OCI-LY7 (cell line): ENCODE results near the gene ZBTB20. TPM values are rescaled to one million over a fixed set of nuclear protein-coding genes. Genes with fewer than 3 reads are reported as not detected.
A peak's percentile ranks its signal among the peaks of the same experiment; 100 is the strongest.

Source experiments
- BruUV-seq: library from RNA; stranded (reverse); fragments of 400-500 nt; replicated peaks from 2 replicates; lab custom pipeline; 2021; lab: Mats Ljungman, UMichigan
- CTCF ChIA-PET: fragments of 300-600 bp; sonication (Branson Sonifier 250); formaldehyde crosslinking; loops from one replicate; lab custom pipeline; 2022; ENCODE audit warnings: antibody characterized with exemption; ENCODE audit not compliant: unreplicated experiment; lab: Charles Lee
- POLR2A ChIA-PET: fragments of 300-600 bp; sonication (Branson Sonifier 250); formaldehyde crosslinking; loops from one replicate; lab custom pipeline; 2022; ENCODE audit warnings: antibody characterized with exemption; lab: Charles Lee
- DNase-seq: peaks from one replicate; pipeline ENCODE4 v3.0.0-alpha.2; 2015; ENCODE audit warnings: low spot score
- H2AFZ ChIP-seq: fragments of 200-600 bp; sonication (generic), shearing (Covaris generic); 2 replicates; pipeline ENCODE4 v1.6.1; 2014; ENCODE audit warnings: mild to moderate bottlenecking, antibody characterized with exemption, low read length, moderate library complexity
- H3K27ac ChIP-seq: fragments of 200-600 bp; sonication (generic); 2 replicates; pipeline ENCODE4 v1.5.1; 2014; ENCODE audit warnings: mixed run types, low read depth, mild to moderate bottlenecking, moderate library complexity, low read length, inconsistent platforms; ENCODE audit not compliant: poor library complexity, severe bottlenecking
- H3K36me3 ChIP-seq: fragments of 200-600 bp; sonication (generic); 2 replicates; pipeline ENCODE4 v1.6.1; 2014; ENCODE audit warnings: mild to moderate bottlenecking, antibody characterized with exemption, low read length, moderate library complexity, mixed read lengths; ENCODE audit not compliant: insufficient read depth
- H3K4me1 ChIP-seq: fragments of 200-600 bp; sonication (generic); 2 replicates; pipeline ENCODE4 v1.5.1; 2014; ENCODE audit warnings: mild to moderate bottlenecking, low read length; ENCODE audit not compliant: insufficient read depth, poor library complexity, severe bottlenecking
- H3K4me2 ChIP-seq: fragments of 200-600 bp; sonication (generic); 2 replicates; pipeline ENCODE4 v1.6.1; 2014; ENCODE audit warnings: mild to moderate bottlenecking, low read length
- H3K4me3 ChIP-seq: fragments of 200-600 bp; sonication (generic); 2 replicates; pipeline ENCODE4 v1.5.1; 2014; ENCODE audit warnings: mild to moderate bottlenecking, low read depth, low read length; ENCODE audit not compliant: poor library complexity, severe bottlenecking
- H3K79me2 ChIP-seq: fragments of 200-600 bp; sonication (generic); 2 replicates; pipeline ENCODE4 v1.6.1; 2016; ENCODE audit warnings: low read depth, mild to moderate bottlenecking, low read length, moderate library complexity, mixed read lengths; ENCODE audit not compliant: insufficient read depth
- H3K9me2 ChIP-seq: fragments of 200-600 bp; sonication (generic); 2 replicates; pipeline ENCODE4 v1.6.1; 2016; ENCODE audit warnings: mild to moderate bottlenecking, low read length, mixed read lengths; ENCODE audit not compliant: insufficient read depth
- H3K9me3 ChIP-seq: fragments of 200-600 bp; sonication (generic); 2 replicates; pipeline ENCODE4 v1.6.1; 2014; ENCODE audit warnings: mild to moderate bottlenecking, mixed run types, low read length, mixed read lengths
- H4K20me1 ChIP-seq: fragments of 200-600 bp; sonication (generic); 2 replicates; pipeline ENCODE4 v1.6.1; 2014; ENCODE audit warnings: mild to moderate bottlenecking, antibody characterized with exemption, low read length, moderate library complexity, mixed read lengths; ENCODE audit not compliant: insufficient read depth
- EZH2phosphoT487 ChIP-seq: fragments of 200-600 bp; sonication (generic); IDR thresholded peaks from 2 replicates; pipeline ENCODE4 v1.6.1; 2018; ENCODE audit warnings: low read depth, borderline replicate concordance, mild to moderate bottlenecking, mixed run types, antibody characterized with exemption, low read length, moderate library complexity, mixed read lengths
- intact Hi-C: fragments of 100-400 bp; cut with micrococcal nuclease; formaldehyde crosslinking; loops from one replicate; pipeline ENCODE4 v1.10.0; 2022; ENCODE audit not compliant: unreplicated experiment
- total RNA-seq, 2 experiments: library from RNA; depleted of rRNA in 1 of 2; stranded (reverse); fragments of >200 nt in 1 of 2; shearing (Covaris generic) in 1 of 2; gene quantifications; 2 replicates each; pipeline ENCODE4 v1.2.3, GENCODE V29; 2014 to 2022
- TF ChIP-seq, protein P1 (sequence below): fragments of 200-600 bp; sonication (generic); conservative IDR thresholded peaks from 2 replicates; pipeline ENCODE4 v1.5.1; 2014; ENCODE audit warnings: mild to moderate bottlenecking, antibody characterized with exemption, low read length, moderate library complexity, mixed read lengths

ZBTB20 gene
- total RNA-seq, 2 experiments from 2014 or later, result 5.5 to 11.8 TPM

- no TSS peak for BruUV-seq
- H3K9me3 ChIP-seq, result no peaks in the 10 kb centered on the region
- no peak for DNase-seq
- H3K4me3 ChIP-seq, result no peak overlapping the region
- H3K36me3 ChIP-seq, result no peaks in the 10 kb centered on the region
- intact Hi-C loops, result no loop called here
- POLR2A ChIA-PET, result interaction anchor here (0.5 kb wide), 1 partner anchor 626 kb away, joined by 3 read pairs; no protein-coding TSS in a partner anchor
- H3K27ac ChIP-seq, result no peak overlapping the region
- CTCF ChIA-PET, result no interaction called here
- peak overlapping the region; percentile 6; the same call in 1 of the 2 replicates for H2AFZ ChIP-seq
- no peaks in the 10 kb centered on the region for H3K9me2 ChIP-seq
- H3K4me1 ChIP-seq, result no peaks in the 10 kb centered on the region
- no peak overlapping the region for H3K4me2 ChIP-seq
- H4K20me1 ChIP-seq, result no peaks in the 10 kb centered on the region
- TF ChIP-seq, protein P1, sequence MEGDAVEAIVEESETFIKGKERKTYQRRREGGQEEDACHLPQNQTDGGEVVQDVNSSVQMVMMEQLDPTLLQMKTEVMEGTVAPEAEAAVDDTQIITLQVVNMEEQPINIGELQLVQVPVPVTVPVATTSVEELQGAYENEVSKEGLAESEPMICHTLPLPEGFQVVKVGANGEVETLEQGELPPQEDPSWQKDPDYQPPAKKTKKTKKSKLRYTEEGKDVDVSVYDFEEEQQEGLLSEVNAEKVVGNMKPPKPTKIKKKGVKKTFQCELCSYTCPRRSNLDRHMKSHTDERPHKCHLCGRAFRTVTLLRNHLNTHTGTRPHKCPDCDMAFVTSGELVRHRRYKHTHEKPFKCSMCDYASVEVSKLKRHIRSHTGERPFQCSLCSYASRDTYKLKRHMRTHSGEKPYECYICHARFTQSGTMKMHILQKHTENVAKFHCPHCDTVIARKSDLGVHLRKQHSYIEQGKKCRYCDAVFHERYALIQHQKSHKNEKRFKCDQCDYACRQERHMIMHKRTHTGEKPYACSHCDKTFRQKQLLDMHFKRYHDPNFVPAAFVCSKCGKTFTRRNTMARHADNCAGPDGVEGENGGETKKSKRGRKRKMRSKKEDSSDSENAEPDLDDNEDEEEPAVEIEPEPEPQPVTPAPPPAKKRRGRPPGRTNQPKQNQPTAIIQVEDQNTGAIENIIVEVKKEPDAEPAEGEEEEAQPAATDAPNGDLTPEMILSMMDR, result no peak
- no peak for TF ChIP-seq EZH2phosphoT487
- H3K79me2 ChIP-seq, result no peaks in the 10 kb centered on the region
Observed at GRCh38 chr3:114308830-114309229, 838.3 kb downstream of the ZBTB20 start.

DNA sequence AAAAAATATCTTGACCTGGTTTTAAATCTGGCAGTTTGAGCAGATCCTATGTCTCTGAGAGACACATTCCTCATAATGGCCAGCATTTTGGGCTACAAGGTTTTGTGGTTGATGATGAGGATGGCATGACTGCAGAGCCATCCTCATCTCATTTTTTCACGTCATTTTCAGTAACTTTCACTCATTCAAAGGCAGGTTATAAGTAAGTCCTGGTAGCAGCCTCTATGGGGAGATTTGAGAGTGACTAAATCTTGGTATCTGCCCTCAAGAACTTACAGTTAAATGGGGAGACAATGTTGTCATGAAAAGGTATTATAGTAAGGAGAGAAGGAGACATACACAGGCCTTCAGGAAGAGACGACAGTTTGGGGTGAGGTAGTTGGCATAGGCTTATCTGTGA is 838.7 kb downstream of the ZBTB20 start:
- no peaks in the 10 kb centered on the region for H3K36me3 ChIP-seq
- no peaks in the 10 kb centered on the region for H4K20me1 ChIP-seq
- no peaks in the 10 kb centered on the region for H3K9me3 ChIP-seq
- H3K4me1 ChIP-seq, result no peaks in the 10 kb centered on the region
- H3K4me2 ChIP-seq, result no peak overlapping the region
- no peaks in the 10 kb centered on the region for H3K79me2 ChIP-seq
- no peaks in the 10 kb centered on the region for H3K9me2 ChIP-seq
- CTCF ChIA-PET, result no interaction called here
- TF ChIP-seq, protein P1, result no peak
- no peak for TF ChIP-seq EZH2phosphoT487
- POLR2A ChIA-PET, result interaction anchor here (0.5 to 1.6 kb wide), 3 partner anchors 10 to 625 kb away, joined by 3 to 7 read pairs (median 3); no protein-coding TSS in a partner anchor
- no peak overlapping the region for H3K4me3 ChIP-seq
- no TSS peak for BruUV-seq
- peak overlapping the region; percentile 6; the same call in 1 of the 2 replicates for H2AFZ ChIP-seq
- intact Hi-C loops, result no loop called here
- H3K27ac ChIP-seq, result no peak overlapping the region
- no peak for DNase-seq

DNA sequence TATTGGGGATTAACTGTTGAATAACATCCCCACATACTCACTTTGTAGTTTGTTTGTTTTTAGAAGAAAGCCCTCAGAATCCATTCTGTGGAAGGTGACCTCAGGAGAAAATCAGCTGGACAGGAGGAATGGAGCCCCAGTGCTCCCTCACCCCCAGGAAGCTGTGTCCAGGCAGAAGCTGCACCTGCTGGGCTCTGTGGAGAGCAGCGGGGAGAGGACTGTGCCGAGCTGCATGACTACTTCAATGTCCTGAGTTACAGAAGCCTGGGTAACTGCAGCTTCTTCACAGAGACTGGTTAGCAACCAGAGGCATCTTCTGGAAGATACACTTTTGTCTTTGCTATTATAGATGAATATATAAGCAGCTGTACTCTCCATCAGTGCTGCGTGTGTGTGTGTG is 839.3 kb downstream of the ZBTB20 start:
- no peak for DNase-seq
- no peaks in the 10 kb centered on the region for H3K9me3 ChIP-seq
- TF ChIP-seq, protein P1, result no peak
- no peak for TF ChIP-seq EZH2phosphoT487
- no TSS peak for BruUV-seq
- intact Hi-C loops, result no loop called here
- peak overlapping the region; percentile 36; the same call in 1 of the 2 replicates for H2AFZ ChIP-seq
- H3K4me2 ChIP-seq, result no peak overlapping the region
- H3K27ac ChIP-seq, result no peak overlapping the region
- ChIA-PET POLR2A (interaction anchor here (0.8 to 1.6 kb wide), 5 partner anchors 9 to 98 kb away, joined by 3 to 7 read pairs (median 4); partner anchors contain the start of gene TIGIT), CTCF (no interaction called here)
- no peak overlapping the region for H3K4me3 ChIP-seq
- H3K36me3 ChIP-seq, result no peaks in the 10 kb centered on the region
- H4K20me1 ChIP-seq, result no peaks in the 10 kb centered on the region
- no peaks in the 10 kb centered on the region for H3K4me1 ChIP-seq
- H3K9me2 ChIP-seq, result no peaks in the 10 kb centered on the region
- H3K79me2 ChIP-seq, result no peaks in the 10 kb centered on the region
